Right kidney (tissue), 1 donor: Measurements from ENCODE around the gene TXK.

Source experiments
- DNase-seq: peaks from one replicate; pipeline ENCODE4 v3.0.0-alpha.2; 2016

The TXK gene

DNA sequence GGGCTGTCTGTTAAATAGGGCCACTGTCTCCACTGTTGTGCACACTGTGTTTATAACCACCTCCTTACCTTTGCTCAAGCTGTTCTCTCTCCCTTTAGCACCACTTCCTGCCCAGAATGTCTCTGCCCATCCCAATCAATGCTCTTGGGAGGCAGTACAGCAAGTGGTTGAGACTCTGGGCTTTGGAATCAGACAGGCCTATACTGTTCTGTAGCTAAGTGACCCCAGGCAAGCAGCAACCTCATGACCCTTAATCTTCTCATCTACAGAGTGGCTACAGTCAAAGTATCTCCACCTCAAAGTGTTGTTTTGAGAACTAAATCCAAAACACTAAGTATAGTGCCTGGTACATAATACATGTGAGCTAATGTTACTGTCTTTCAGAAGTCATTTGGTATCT, 3.8 kb upstream of the TXK start:
- no peak for DNase-seq

DNA sequence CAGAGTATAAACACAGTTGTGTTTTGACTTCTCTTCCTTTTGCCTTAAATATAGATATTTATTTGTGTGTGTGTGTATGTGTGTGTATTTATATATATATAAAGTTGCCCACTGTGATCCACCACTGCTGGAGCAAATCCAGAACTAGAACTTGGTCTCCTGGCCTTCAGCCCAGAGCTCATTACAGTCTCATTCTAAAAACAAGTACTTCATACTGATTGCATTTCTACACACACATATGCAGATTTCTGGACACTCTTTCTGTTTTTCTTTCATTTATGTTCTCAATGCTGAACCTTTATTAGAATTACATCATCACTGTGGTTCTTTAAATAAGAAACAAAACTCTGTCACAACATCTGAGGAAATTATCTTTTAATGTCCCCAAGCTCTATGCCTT, 381 bp downstream of the TXK start:
- no peak for DNase-seq

DNA sequence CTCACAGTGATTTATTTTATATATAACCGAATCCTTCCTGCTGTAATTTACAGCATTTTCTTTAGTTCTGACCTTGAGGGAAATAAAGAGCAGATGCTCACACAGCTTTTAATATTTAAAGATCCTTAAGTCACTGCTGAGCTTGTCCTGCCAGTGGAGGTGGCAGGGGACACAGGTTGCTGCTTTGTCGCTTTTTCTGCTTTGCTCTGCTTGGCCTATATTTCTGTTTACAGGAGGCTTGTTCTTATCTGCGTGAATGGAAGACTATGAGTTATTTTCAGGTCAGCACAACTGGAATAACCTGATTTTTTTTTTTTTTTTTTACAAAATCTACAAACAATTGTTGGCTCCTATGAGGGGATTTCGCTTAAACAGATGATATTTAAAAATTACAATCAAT, 2.3 kb downstream of the TXK start:
- no peak for DNase-seq

DNA sequence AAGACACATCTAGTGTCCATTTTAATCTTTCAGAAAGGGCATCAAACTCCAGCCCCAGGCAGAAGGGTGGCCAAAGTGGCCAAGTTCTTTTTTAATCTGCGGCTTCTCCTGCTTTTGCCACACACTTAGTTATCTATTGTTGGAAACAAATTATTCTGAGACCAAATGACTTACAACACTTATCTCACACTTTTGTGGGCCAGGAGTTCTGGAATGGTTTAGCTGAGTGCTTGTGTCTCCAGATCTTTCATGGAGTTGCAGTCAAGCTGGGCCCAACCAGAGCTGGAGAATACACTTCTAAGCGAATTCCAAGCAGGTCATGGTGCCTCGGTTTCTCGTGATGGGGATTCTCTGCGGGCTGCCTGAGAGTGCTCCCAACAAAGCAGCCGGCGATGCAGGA, 4.0 kb downstream of the TXK start:
- DNase-seq, result no peak

DNA sequence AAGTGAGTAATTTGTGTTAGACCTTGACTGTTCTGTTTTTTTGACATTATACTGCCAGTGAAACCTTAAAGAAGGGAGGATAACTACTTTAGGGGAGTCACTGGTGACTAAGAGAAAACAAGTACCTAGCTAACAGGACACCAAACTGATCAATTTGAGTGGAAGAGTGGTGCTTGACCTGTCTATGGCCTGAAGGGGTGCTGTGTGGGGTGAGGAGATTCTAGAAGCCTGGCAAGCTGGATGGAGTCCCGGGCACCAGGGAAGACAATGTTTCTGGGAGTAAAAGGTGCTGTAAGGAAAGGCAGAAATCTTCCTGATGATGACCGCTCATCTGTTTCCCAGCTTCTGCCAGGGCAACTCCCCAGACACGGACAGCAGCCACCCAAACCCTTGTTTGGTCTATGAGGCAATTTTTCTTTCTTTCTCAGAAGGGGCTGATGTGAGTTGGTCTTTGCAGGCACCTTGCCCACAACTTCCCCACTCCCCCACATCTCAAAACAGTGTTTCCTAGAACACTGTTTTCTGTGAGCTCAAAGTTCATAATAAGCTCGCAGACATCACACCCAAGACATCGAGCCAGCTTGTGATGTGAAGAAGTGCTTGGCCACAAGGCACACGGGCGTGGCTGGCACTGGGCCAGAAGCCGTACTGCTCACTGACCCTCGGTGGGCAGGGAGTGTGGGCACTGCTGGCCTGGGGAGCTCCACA, 4.6 kb downstream of the TXK start:
- DNase-seq, result no peak

DNA sequence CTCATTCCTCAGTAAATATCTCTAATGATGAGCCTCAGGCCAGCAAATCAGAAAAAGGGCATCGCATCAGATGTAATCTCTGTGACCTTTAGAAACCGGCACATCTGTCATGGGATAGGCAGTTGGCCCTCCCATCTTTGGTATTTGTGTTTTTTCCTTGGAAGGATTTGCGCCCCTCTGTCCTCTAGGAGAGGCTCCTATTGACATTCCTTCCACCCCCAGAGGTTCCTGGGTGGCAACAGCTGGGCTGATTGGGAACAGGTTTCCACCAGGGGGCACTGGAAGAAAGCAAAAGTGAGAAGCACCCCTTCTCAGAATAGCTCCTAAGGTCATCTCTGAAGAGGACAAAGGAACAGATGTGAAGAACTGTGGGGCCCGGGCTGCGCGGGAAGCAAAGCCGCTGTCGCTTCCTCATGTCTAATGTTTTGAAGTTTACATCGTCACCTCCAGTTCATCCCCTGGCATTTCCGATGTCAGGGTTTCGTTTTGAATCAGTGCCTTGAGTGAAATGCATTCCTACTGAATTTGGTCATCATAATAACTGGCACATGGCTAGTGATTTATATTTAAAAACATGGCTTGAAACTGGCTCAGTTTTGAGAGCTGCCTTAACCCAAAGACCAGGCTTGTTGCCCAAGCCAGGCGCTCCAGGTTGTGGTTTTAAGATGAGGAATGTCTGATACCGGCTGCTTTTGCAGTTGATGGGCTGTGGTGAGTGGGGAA, 6.2 kb downstream of the TXK start:
- DNase-seq, result peak; percentile 42

DNA sequence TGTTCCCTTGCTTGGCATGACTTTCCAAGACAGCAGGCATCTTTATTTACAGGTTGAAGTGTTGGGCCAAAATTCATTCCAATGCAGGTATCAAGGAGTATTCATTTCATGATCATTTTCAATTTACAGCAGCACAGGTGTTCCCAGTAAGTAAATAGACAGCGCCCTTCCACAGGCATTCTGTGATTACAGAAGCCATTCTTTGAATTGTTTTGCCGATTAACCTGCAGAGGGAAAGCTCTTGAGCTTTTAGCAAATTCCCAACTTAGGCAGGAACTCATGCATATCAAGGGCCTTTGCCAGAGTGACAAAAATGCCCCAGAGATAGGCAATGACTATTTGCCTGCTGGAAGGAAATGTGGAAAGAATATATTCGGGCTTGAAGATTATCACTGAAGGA, 6.8 kb downstream of the TXK start:
- no peak for DNase-seq

DNA sequence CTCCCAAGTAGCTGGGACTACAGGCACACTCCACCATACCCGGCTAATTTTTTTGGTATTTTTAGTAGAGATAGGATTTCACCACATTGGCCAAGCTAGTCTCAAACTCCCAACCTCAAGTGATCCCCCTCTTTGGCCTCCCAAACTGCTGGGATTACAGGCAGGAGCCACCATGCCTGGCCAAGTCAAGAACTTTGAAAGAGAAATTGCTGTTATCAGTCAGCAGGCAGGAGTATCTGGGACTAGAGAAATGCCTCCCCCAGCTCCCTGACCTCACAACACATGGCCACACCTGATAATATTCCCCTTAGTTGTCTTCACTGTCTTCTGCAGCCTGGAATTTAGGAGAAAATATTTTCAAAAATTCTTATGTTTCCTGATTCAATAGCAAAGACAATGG, 7.4 kb downstream of the TXK start:
- DNase-seq, result no peak

DNA sequence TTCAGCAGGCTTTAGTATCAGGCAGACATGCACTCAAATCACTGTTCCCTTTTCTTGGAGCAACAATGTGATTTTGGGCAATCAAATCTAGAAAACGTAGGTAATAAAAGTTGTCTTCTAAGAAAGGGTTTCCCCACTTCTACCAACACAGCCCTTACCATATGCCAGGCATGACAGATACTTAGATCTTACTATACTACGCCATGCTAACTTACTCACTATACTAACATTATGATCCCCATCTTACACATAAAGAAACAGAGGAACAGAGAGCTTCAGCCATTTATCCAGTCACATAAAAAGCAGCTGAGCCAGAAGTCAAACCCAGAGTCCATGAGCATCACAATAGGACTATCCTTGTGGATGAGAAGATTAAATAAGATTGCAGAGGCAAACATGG, 9.2 kb downstream of the TXK start:
- no peak for DNase-seq

DNA sequence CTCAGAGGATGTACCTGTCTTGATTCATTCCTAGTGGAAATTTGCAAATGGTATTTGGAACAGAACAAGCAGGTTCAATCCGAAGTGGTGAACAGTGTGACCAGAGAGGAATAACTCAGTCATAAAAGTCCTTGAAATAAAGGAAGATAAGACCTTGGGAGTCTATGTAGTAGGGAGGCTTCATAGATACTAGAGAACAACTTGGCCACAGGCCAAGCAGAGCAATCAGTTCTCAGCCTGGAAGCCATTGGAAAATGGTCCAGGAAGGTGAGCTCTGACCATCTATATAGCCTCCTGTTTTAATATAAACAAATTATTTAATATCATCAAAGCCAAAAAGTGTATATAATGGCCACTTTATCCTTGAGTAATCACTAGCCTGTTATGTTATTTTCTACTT, 11.3 kb downstream of the TXK start:
- no peak for DNase-seq

DNA sequence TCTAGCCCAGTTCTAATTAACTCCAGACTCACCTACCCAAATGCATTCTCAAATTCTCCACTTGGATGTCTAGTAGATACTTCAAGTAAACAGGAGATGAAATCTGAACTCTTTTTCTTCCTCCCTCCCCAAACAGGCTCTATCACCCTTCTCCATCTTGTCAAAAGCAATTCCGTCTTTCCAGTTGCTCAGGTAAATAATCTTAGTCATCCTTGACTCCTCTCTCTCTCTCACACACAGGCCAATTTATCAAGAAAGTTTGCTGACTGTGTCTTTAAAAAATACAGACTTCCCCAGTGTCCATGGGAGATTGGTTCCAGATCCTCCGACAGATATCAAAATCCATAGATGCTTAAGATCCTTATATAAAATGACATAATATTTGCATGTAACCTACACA, 12.9 kb downstream of the TXK start:
- no peak for DNase-seq

DNA sequence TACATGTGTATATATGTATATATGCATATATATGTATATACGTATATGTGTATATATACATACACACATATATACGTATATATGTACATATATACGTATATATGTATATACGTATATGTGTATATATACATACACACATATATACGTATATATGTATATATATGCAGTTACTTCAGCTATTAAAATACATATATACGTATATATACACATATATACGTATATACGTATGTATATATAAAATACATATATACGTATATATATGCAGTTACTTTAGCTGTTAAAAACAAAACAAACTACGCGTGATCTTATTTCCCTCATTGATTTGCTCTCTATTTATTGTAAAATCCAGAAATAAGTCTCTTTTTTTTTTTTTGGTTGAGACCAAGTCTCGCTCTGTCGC, 13.9 kb downstream of the TXK start:
- DNase-seq, result no peak

DNA sequence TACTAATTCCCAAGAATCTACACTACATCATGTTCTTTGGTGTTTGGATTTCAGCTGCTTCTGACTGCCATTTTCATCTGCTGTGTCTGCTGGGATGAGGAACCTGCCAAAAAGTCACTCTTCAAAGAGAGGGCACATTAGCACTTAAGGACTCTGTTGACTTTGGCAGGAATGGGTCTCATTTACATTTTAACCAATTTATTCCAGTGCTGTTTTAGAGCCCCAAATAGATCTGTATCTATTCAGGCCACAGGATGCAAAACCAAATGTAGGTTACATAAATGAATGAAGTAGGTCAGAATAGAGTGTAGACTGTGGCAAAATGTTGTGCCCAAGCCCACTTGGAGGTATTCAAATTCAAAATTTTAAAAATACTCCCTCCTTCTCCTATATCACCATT, 14.4 kb downstream of the TXK start:
- no peak for DNase-seq

DNA sequence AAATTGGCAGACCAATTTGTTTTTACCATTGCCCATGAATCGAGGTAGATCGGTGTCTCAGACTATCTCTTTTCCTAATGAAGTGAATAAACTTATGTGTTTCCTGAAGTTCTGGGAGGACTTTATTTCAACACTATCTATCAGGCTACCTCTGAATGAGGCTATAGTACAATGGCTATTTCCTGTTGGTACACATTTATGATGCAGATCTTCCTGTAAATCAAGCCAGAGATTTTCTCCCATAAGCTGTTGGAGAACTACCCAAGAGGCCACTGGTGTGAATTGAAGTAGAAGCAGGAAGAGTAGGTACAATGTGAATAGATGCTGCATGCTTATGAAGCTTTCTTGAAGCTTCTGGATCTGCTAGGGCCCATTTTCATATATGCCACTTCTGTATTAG, 16.0 kb downstream of the TXK start:
- no peak for DNase-seq

DNA sequence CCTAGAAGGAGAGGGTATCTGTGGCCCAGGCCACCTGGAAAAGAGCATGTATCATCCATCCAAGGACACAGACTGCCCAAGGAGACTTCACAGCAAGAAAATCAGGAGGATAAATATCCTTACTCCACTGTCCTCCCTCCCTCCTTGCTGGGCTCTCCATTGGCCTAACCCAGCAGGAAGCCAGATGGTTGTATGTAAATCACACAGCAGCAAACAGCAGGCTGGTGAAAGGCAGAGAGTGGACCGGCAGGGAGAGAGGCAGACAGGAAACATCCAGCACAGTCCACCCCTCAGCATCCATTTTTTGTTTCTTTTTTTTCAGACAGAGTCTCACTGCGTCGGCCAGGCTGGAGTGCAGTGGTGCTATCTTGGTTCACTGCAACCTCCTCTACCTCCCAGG, 17.5 kb downstream of the TXK start:
- DNase-seq, result no peak

DNA sequence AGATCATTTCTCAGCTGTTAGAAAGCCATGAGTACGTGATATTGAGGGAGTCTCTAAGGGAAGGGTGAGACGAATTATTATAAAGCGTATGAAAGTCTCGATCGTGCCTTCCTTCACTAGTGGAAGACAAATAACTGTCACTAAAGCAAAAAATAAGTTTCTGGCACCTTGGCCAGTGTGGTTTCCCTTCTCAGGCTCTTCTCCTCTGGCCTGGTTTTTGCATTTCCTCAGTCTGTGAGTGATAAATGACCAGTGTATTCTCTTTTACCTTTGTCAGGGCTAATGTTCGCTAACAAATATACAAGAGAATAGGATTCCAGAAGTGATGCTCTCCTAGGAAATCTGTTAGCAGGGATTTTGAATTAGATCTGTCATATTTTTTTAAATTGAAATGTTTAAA, 19.6 kb downstream of the TXK start:
- no peak for DNase-seq

DNA sequence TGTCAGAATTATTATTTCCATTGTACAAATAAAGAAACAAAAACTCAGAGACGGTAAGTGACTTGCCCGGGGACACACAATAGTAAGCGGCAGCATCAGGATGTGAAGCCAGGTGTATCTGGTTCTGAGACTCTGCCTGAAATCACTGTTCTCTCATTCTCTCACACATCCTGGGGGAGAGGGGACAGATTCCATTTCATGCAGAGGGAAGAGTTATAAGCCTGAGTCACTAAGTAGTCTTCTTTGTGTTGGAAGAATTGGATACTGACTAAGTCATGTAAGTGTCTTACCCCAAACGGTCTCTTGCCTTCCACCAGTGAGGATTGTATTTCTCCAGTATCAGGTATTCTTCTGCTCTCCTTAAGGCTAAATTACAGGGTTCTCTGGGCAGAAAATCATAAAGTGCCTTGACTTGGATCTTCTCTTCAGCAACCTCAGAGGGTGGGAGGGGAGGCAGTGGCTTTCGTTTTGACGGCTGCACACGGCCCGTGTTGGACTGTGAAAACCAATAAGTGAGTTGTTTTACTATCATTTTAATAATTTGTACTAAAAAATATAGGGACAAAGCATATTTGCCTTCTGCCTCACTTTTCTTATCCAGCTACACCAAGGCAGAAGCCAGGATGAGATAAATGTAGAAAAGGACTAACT, 21.9 kb downstream of the TXK start:
- no peak for DNase-seq

DNA sequence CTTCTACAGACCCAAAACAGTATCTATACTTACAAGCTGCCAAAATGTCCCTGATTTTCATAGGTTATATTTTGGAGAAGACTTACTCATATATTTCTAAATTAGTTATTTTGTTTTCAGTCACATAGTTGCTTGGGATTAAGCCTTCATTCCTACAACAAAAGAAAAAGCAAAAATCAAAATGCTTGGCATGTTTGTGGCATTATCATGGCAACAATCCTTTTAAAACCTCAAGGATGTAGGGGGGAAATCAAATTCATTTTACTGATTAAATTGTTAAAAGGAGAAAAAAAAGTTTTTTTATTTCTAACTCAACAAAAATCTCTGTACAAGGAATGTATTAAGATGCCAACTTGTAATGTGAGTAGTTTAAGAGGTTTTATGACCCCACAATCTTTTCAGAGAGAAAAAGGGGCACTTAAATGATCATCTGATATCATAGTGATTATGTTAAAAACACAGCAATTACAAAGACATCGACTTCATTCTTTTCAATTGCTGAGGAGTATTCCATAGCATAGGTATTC, 23.5 kb downstream of the TXK start:
- no peak for DNase-seq

DNA sequence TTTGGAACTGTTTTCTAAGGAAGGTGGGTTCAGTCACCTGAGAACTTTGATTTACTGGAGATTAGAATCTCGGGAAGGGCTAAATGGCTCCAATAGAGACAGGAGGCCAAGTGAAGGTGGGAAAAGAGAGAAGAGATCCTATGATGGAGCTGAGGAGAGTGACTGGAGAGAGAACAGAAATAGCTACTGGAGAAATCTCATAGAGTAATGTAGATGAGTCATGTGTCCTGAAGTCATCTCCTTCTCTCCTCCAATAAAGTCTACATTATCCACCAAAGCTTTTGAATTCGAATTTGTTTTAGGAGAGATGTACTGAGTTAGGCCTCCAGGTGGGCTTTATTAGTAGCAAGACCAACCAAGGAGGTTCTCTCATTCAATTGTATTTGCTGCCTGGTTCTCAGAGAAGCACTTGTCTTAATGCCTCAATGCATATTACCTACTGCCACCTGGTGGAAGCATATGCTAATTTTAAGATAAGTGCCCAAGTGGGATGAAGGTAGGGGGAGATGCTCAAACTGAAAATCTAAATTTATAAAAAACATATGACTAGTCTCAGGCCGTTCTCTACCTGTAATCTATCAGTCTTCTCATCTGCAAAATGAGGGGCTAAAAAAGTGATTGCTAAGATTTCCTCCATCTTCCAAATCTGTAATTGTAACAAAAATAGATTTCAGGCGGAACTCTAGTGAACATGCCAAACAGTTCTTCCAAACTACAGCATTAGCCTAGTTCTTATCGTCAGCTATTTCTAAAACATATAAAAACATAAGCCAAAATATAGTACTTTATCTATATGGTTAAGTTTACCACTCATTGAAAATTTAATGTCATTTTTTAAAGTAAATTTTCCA, 24.4 kb downstream of the TXK start:
- no peak for DNase-seq

DNA sequence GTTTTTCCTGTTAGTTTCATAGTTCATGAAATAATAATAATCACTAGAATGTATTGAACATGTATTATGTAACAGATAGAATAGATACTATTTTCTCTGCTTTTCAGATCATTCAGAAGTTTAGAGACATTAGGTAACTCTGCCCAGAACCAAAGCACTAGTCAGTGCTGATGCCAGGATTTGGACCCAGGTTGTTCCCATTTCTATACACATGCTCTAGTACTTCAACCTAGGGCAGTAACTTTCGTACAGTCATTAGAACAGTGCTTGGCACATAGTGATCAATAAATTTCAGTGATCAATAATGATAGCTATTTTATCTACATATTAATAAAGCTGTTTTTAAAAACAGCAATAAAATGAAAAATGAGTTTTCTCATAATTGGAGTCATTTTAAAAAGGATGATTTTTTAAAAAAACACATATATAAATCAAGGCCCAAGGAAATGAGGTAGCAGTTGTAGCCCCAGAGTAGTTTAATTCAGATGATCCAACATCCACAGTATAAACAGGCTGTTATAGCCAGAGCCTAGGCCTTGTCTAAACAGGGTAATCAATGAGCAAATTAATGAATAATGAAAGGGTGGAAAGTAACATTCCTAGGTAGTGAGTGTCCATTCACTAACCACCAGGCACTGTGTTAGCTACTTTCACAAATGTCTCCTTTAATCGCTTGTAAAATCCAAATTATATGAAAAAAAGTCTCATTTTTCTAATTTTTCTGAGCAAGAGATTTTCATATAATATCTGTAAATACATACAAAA, 25.6 kb downstream of the TXK start:
- DNase-seq, result no peak

DNA sequence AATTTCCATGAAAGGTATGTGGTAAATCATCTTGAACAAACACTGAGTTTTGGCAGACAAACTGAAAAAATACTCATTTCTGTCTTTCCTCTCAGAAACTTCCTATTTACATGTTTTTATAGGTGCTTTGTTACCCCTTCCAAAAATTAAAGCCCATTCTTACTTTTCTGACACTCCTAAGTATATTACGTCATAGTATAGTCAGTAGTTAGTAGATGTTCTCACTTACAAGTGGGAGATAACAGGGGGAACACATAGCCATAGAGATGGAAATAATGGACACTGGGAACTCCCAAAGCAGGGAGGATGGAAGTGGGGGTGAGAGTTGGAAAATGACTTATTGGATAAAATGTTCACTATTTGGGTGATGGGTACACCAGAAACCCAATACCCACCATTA, 28.8 kb downstream of the TXK start:
- DNase-seq, result no peak
